Calu3 (cell line): ENCODE data around the gene FMC1. TPM values are rescaled to one million over a fixed set of nuclear protein-coding genes. Genes with fewer than 3 reads are reported as not detected.

Experiments
- BruUV-seq: library from RNA; stranded (reverse); fragments of 400-500 nt; replicated peaks from 2 replicates; lab custom pipeline; 2021; lab: Mats Ljungman, UMichigan
- CTCF ChIA-PET: fragments of 300-600 bp; sonication (Branson Sonifier 250); formaldehyde crosslinking; loops from one replicate; lab custom pipeline; 2022; ENCODE audit warnings: antibody characterized with exemption; lab: Charles Lee
- DNase-seq: peaks from one replicate; pipeline ENCODE4 v3.0.0; 2022
- H3K27ac Mint-ChIP-seq: one replicate; pipeline ENCODE4 v1.8.0; 2022; ENCODE audit warnings: mixed read lengths; ENCODE audit not compliant: unreplicated experiment
- H3K27me3 Mint-ChIP-seq: one replicate; pipeline ENCODE4 v1.8.0; 2022; ENCODE audit warnings: mixed read lengths; ENCODE audit not compliant: unreplicated experiment
- H3K36me3 Mint-ChIP-seq: one replicate; pipeline ENCODE4 v1.8.0; 2022; ENCODE audit warnings: mild to moderate bottlenecking, moderate library complexity, mixed read lengths; ENCODE audit not compliant: insufficient read depth, unreplicated experiment
- H3K4me1 Mint-ChIP-seq: one replicate; pipeline ENCODE4 v1.8.0; 2022; ENCODE audit warnings: mild to moderate bottlenecking, low read depth, mixed read lengths; ENCODE audit not compliant: unreplicated experiment
- H3K4me3 Mint-ChIP-seq: one replicate; pipeline ENCODE4 v1.8.0; 2022; ENCODE audit warnings: mild to moderate bottlenecking, low read depth, moderate library complexity, mixed read lengths; ENCODE audit not compliant: unreplicated experiment
- H3K9me3 Mint-ChIP-seq: one replicate; pipeline ENCODE4 v1.8.0; 2022; ENCODE audit warnings: low read depth, mixed read lengths; ENCODE audit not compliant: unreplicated experiment
- CTCF ChIP-seq: fragments of 200-600 bp; IDR thresholded peaks from one replicate; pipeline ENCODE4 v1.8.0; 2022; ENCODE audit warnings: antibody characterized with exemption; ENCODE audit not compliant: unreplicated experiment
- intact Hi-C: fragments of 100-400 bp; cut with micrococcal nuclease; formaldehyde crosslinking; loops from one replicate; pipeline ENCODE4 v1.10.0; 2022; ENCODE audit not compliant: unreplicated experiment
- total RNA-seq: library from RNA; stranded (reverse); gene quantifications from 2 replicates; pipeline ENCODE4 v1.2.3, GENCODE V29; 2022

Gene FMC1
- total RNA-seq, 1 experiment from 2014 or later: 2.9 TPM

GRCh38 chr7:139334399-139335150 lies 6.6 kb upstream of the FMC1 start:
- CTCF ChIA-PET: no interaction called here
- peaks cover 5% of the 10 kb centered on the region for H3K36me3 Mint-ChIP-seq
- no peak for TF ChIP-seq CTCF
- BruUV-seq: no TSS peak
- no peak overlapping the region for H3K27ac Mint-ChIP-seq
- H3K9me3 Mint-ChIP-seq: peaks cover 4% of the 10 kb centered on the region
- H3K4me3 Mint-ChIP-seq: no peak overlapping the region
- intact Hi-C loops: no loop called here
- H3K4me1 Mint-ChIP-seq: peaks cover 8% of the 10 kb centered on the region
- DNase-seq: no peak
- H3K27me3 Mint-ChIP-seq: no peaks in the 10 kb centered on the region

GRCh38 chr7:139339025-139339424 lies 2.1 kb upstream of the FMC1 start:
- Mint-ChIP-seq H3K4me3 (peak overlapping the region; percentile 94), H3K27me3 (peaks cover 13% of the 10 kb centered on the region), H3K36me3 (peaks cover 31% of the 10 kb centered on the region), H3K27ac (peak overlapping the region; percentile 74), H3K4me1 (peaks cover 25% of the 10 kb centered on the region), H3K9me3 (peaks cover 4% of the 10 kb centered on the region)
- no TSS peak for BruUV-seq
- CTCF ChIA-PET: no interaction called here
- intact Hi-C loops: no loop called here
- no peak for DNase-seq
- TF ChIP-seq CTCF: no peak

GRCh38 chr7:139339698-139340036 lies 1.5 kb upstream of the FMC1 start:
- Mint-ChIP-seq H3K9me3 (peaks cover 4% of the 10 kb centered on the region), H3K27me3 (peaks cover 13% of the 10 kb centered on the region), H3K36me3 (peaks cover 31% of the 10 kb centered on the region), H3K4me3 (peak overlapping the region; percentile 94), H3K4me1 (peaks cover 25% of the 10 kb centered on the region), H3K27ac (peak overlapping the region; percentile 100)
- intact Hi-C loops: no loop called here
- BruUV-seq: TSS peak; percentile 49
- TF ChIP-seq CTCF: no peak
- no peak for DNase-seq
- CTCF ChIA-PET: no interaction called here

GRCh38 chr7:139340037-139340807 lies 915 bp upstream of the FMC1 start:
- CTCF ChIA-PET: interaction anchor here (0.6 kb wide), 1 partner anchor 696 kb away, joined by 3 read pairs; no protein-coding TSS in a partner anchor
- BruUV-seq: no TSS peak
- no peak for TF ChIP-seq CTCF

More at GRCh38 chr7:139340037-139340807, 915 bp upstream of the FMC1 start:
- peaks cover 31% of the 10 kb centered on the region for H3K36me3 Mint-ChIP-seq
- DNase-seq: peak; percentile 97
- H3K27me3 Mint-ChIP-seq: peaks cover 13% of the 10 kb centered on the region
- H3K4me1 Mint-ChIP-seq: peaks cover 25% of the 10 kb centered on the region
- H3K27ac Mint-ChIP-seq: peak overlapping the region; percentile 100
- peaks cover 4% of the 10 kb centered on the region for H3K9me3 Mint-ChIP-seq
- peak overlapping the region; percentile 94 for H3K4me3 Mint-ChIP-seq
- intact Hi-C loops: no loop called here
